Right renal cortex interstitium (tissue), 3 donors: ENCODE results near the gene LPIN3. TPM values are rescaled to one million over a fixed set of nuclear protein-coding genes. Genes with fewer than 3 reads are reported as not detected.

Source experiments
- DNase-seq, 3 donors: peaks; one replicate each; pipeline ENCODE4 v3.0.0-alpha.2; 2013; ENCODE audit warnings: low read depth in 3 of 3, low spot score in 2 of 3
- polyA plus RNA-seq, 3 donors: library from polyadenylated mRNA; unstranded; fragments of 120-200 nt; gene quantifications; one replicate each; pipeline ENCODE4 v1.2.1, GENCODE V29; 2013; ENCODE audit not compliant: insufficient read length in 3 of 3

Gene LPIN3
- polyA plus RNA-seq, 3 donors, result 9.1 to 9.4 (median 9.2) TPM

- no peak for DNase-seq
Measured at GRCh38 chr20:41318271-41318649, 22.4 kb upstream of the LPIN3 start.

GRCh38 chr20:41320441-41320840, 20.2 kb upstream of the LPIN3 start:
- DNase-seq, result no peak

GRCh38 chr20:41320976-41321375, 19.6 kb upstream of the LPIN3 start:
- DNase-seq, result no peak

GRCh38 chr20:41327178-41327577, 13.4 kb upstream of the LPIN3 start:
- DNase-seq, result no peak

GRCh38 chr20:41329435-41330342, 10.9 kb upstream of the LPIN3 start:
- no peak for DNase-seq

- no peak for DNase-seq
Measured at GRCh38 chr20:41330343-41330720, 10.3 kb upstream of the LPIN3 start.

GRCh38 chr20:41330941-41331340, 9.7 kb upstream of the LPIN3 start:
- no peak for DNase-seq

GRCh38 chr20:41331731-41332130, 8.9 kb upstream of the LPIN3 start:
- no peak for DNase-seq

- DNase-seq, result no peak
Measured at GRCh38 chr20:41334036-41334435, 6.6 kb upstream of the LPIN3 start.

- no peak for DNase-seq
Measured at GRCh38 chr20:41334443-41335421, 5.9 kb upstream of the LPIN3 start.

- no peak for DNase-seq
Measured at GRCh38 chr20:41335591-41335990, 5.0 kb upstream of the LPIN3 start.

GRCh38 chr20:41336711-41337492, 3.7 kb upstream of the LPIN3 start:
- DNase-seq, result no peak

GRCh38 chr20:41339957-41340326, 679 bp upstream of the LPIN3 start:
- DNase-seq, result no peak

- DNase-seq, result no peak
Measured at GRCh38 chr20:41342474-41343464, 2.1 kb downstream of the LPIN3 start.

GRCh38 chr20:41344477-41344876, 3.9 kb downstream of the LPIN3 start:
- DNase-seq, result no peak

GRCh38 chr20:41344938-41345728, 4.5 kb downstream of the LPIN3 start:
- DNase-seq, result no peak

GRCh38 chr20:41345729-41346067, 5.1 kb downstream of the LPIN3 start:
- no peak for DNase-seq

- no peak for DNase-seq
Measured at GRCh38 chr20:41347523-41348429, 7.2 kb downstream of the LPIN3 start.
